ENCODE data around the gene AGPAT2.

GRCh38 chr9:136681945-136682699, 5.1 kb downstream of the AGPAT2 start:
- no peak for TF ChIP-seq CTCF (conservative IDR thresholded peaks at IDR 0.05)
- TF ChIP-seq EZH2 (IDR thresholded peaks at IDR 0.05; ENCODE audit: low read depth) = no peak
